GM12878 (cell line): ENCODE measurements around the gene WDR17. TPM values are rescaled to one million over a fixed set of nuclear protein-coding genes. Genes with fewer than 3 reads are reported as not detected.

Source experiments
- CEBPB ChIP-seq, 2 experiments: fragments of 150-350 bp in 1 of 2; IDR thresholded peaks; 2 replicates each; pipeline ENCODE4 v1.6.1; 2012 to 2014; ENCODE audit warnings: low read depth in 2 of 2, low read length in 2 of 2, borderline replicate concordance in 1 of 2, inconsistent platforms in 1 of 2
- CEBPZ ChIP-seq: fragments of 150-350 bp; IDR thresholded peaks from 2 replicates; pipeline ENCODE4 v1.6.1; 2016; ENCODE audit warnings: low read depth, low read length
- CUX1 ChIP-seq: IDR thresholded peaks from 2 replicates; pipeline ENCODE4 v1.6.1; 2012; ENCODE audit warnings: improper control_type of control experiment, low read depth, low read length; ENCODE audit not compliant: insufficient replicate concordance
- JUND ChIP-seq: IDR thresholded peaks from 2 replicates; pipeline ENCODE4 v1.6.1; 2012; ENCODE audit warnings: low read depth, mild to moderate bottlenecking, low read length, improper control_type of control experiment, moderate library complexity
- MAX ChIP-seq: IDR thresholded peaks from 2 replicates; pipeline ENCODE4 v1.6.1; 2012; ENCODE audit warnings: low read depth, low read length, improper control_type of control experiment
- NBN ChIP-seq: fragments of 450-650 bp; IDR thresholded peaks from 2 replicates; pipeline ENCODE4 v1.6.1; 2016
- RAD51 ChIP-seq: fragments of 450-650 bp; IDR thresholded peaks from 2 replicates; pipeline ENCODE4 v1.6.1; 2016; ENCODE audit warnings: moderate library complexity, mild to moderate bottlenecking, inconsistent platforms
- YY1 ChIP-seq: IDR thresholded peaks from 2 replicates; pipeline ENCODE4 v1.6.1; 2011; ENCODE audit warnings: low read depth, mild to moderate bottlenecking, low read length
- polyA plus RNA-seq, 11 experiments: library from polyadenylated mRNA; depleted of rRNA in 4 of 11; unstranded in 6 of 11; stranded (reverse) in 5 of 11; fragments of >200 nt; fragmentation: Nextera tagmentation in 4 of 11; fragmentation: Illumina TruSeq in 1 of 11; extraction: Ambion mirVana in 4 of 11; extraction: Trizol in 1 of 11; gene quantifications; 1 replicate in 1 of 11; 2 replicates in 10 of 11; pipeline versions ENCODE4 v1.2.1 to v1.2.3, GENCODE V29; 2011 to 2016; ENCODE audit warnings: inconsistent platforms in 2 of 11, missing spikeins in 2 of 11, low read depth in 1 of 11
- total RNA-seq, 4 experiments: library from RNA; depleted of rRNA in 3 of 4; stranded (reverse); fragments of >200 nt in 3 of 4; fragmentation: Illumina TruSeq in 1 of 4; extraction: Trizol in 1 of 4; gene quantifications; 2 replicates each; pipeline versions ENCODE4 v1.2.1 to v1.2.3, GENCODE V29; 2013 to 2021

WDR17 gene
- total and polyA plus RNA-seq, 10 of the 15 experiments (the other 5 are each of a cell fraction or from before 2014, with no cell fraction given), result 0.43 to 3.8 (median 2.8) TPM

GRCh38 chr4:176207839-176208238 lies 142.2 kb downstream of the WDR17 start (continued):
- no peak for TF ChIP-seq CEBPZ
- no peak for TF ChIP-seq RAD51
- no peak for TF ChIP-seq MAX
- no peak for TF ChIP-seq YY1
- TF ChIP-seq CUX1, result no peak
- TF ChIP-seq JUND, result no peak
- TF ChIP-seq NBN, result no peak
- TF ChIP-seq CEBPB (IDR thresholded peaks at IDR 0.05; ENCODE audit: borderline replicate concordance in 1 of 2, low read depth in 2 of 2, low read length in 2 of 2), result no peak
